Left ventricle myocardium inferior (tissue), 1 donor: ENCODE results near the gene FBXW8. TPM values are rescaled to one million over a fixed set of nuclear protein-coding genes. Genes with fewer than 3 reads are reported as not detected.
"Not testable (repeated sequence)": the region's sequence is repeated elsewhere in the genome, so short reads cannot be mapped to it uniquely, and the experiment has no call there.

Experiments
- DNase-seq: peaks from one replicate; pipeline ENCODE4 v3.0.0-alpha.2; 2020
- H3K27ac ChIP-seq: fragments of 200-600 bp; replicated peaks from 2 replicates; pipeline ENCODE4 v1.8.0; 2021
- H3K27me3 ChIP-seq: fragments of 200-600 bp; 2 replicates; pipeline ENCODE4 v1.8.0; 2021; ENCODE audit warnings: low read depth
- H3K36me3 ChIP-seq: fragments of 200-600 bp; 2 replicates; pipeline ENCODE4 v1.8.0; 2021
- H3K4me1 ChIP-seq: fragments of 200-600 bp; 2 replicates; pipeline ENCODE4 v1.8.0; 2021
- H3K4me3 ChIP-seq: fragments of 200-600 bp; 2 replicates; pipeline ENCODE4 v1.8.0; 2021; ENCODE audit warnings: mild to moderate bottlenecking, moderate library complexity
- H3K9me3 ChIP-seq: fragments of 200-600 bp; replicated peaks from 2 replicates; pipeline ENCODE4 v1.8.0; 2021
- CTCF ChIP-seq: fragments of 200-600 bp; IDR thresholded peaks from 2 replicates; pipeline ENCODE4 v1.8.0; 2021; ENCODE audit warnings: antibody characterized with exemption, mild to moderate bottlenecking, borderline replicate concordance
- intact Hi-C: fragments of 100-400 bp; cut with micrococcal nuclease; formaldehyde crosslinking; loops from one replicate; pipeline ENCODE4 v1.11.0; 2022
- total RNA-seq: library from RNA; stranded (reverse); fragmentation: NEBNext Ultra II Directional; extraction: Animal tissue kit (Norgen Biotek cat#: 25700); gene quantifications from one replicate; pipeline ENCODE4 v1.2.1, GENCODE V29; 2021
- donor health status: DM: no; HTN: yes; CAD: no; lungs with severe emphysema.

Gene FBXW8
- total RNA-seq, 1 donor from 2014 or later, result 8.5 TPM

- Histone ChIP-seq H3K4me1 (peaks cover 68% of the 10 kb centered on the region), H3K36me3 (no peaks in the 10 kb centered on the region), H3K27me3 (no peaks in the 10 kb centered on the region), H3K9me3 (no peaks in the 10 kb centered on the region), H3K27ac (peak overlapping the region; percentile 95), H3K4me3 (peak overlapping the region; percentile 36)
- no peak for DNase-seq
- TF ChIP-seq CTCF, result no peak
- intact Hi-C loops, result no loop called here
Observed at GRCh38 chr12:117052386-117053049, 141.8 kb downstream of the FBXW8 start.

- Histone ChIP-seq H3K9me3 (no peaks in the 10 kb centered on the region), H3K4me3 (peak overlapping the region; percentile 36), H3K27ac (peak overlapping the region; percentile 95), H3K36me3 (no peaks in the 10 kb centered on the region), H3K27me3 (no peaks in the 10 kb centered on the region), H3K4me1 (peaks cover 63% of the 10 kb centered on the region)
- no peak for TF ChIP-seq CTCF
- no peak for DNase-seq
- intact Hi-C loops, result no loop called here
Observed at GRCh38 chr12:117053050-117053400, 142.3 kb downstream of the FBXW8 start.

- H3K27ac ChIP-seq, result peak overlapping the region; percentile 95
- no peak for DNase-seq
- no peaks in the 10 kb centered on the region for H3K27me3 ChIP-seq
- intact Hi-C loops, result no loop called here
- no peak for TF ChIP-seq CTCF
- no peaks in the 10 kb centered on the region for H3K36me3 ChIP-seq
- no peaks in the 10 kb centered on the region for H3K9me3 ChIP-seq
- H3K4me1 ChIP-seq, result peaks cover 58% of the 10 kb centered on the region
- peak overlapping the region; percentile 36 for H3K4me3 ChIP-seq
Observed at GRCh38 chr12:117053597-117054201, 142.9 kb downstream of the FBXW8 start.

- peak overlapping the region; percentile 95 for H3K27ac ChIP-seq
- no peaks in the 10 kb centered on the region for H3K9me3 ChIP-seq
- TF ChIP-seq CTCF, result no peak
- H3K4me1 ChIP-seq, result peaks cover 58% of the 10 kb centered on the region
- H3K36me3 ChIP-seq, result no peaks in the 10 kb centered on the region
- intact Hi-C loops, result no loop called here
- no peaks in the 10 kb centered on the region for H3K27me3 ChIP-seq
- DNase-seq, result no peak
- no peak overlapping the region for H3K4me3 ChIP-seq
Observed at GRCh38 chr12:117054279-117054678, 143.5 kb downstream of the FBXW8 start.

GRCh38 chr12:117057626-117058025 lies 146.9 kb downstream of the FBXW8 start:
- peaks cover 49% of the 10 kb centered on the region for H3K4me1 ChIP-seq
- intact Hi-C loops, H3K27ac ChIP-seq, H3K27me3 ChIP-seq, H3K36me3 ChIP-seq, H3K9me3 ChIP-seq, DNase-seq, H3K4me3 ChIP-seq: not testable (repeated sequence)

GRCh38 chr12:117058442-117059072 lies 147.8 kb downstream of the FBXW8 start:
- peak overlapping the region; percentile 70 for H3K27ac ChIP-seq
- peaks cover 48% of the 10 kb centered on the region for H3K4me1 ChIP-seq
- no peaks in the 10 kb centered on the region for H3K36me3 ChIP-seq
- no peaks in the 10 kb centered on the region for H3K27me3 ChIP-seq
- DNase-seq, result no peak
- no peaks in the 10 kb centered on the region for H3K9me3 ChIP-seq
- H3K4me3 ChIP-seq, result no peak overlapping the region
- TF ChIP-seq CTCF, result no peak
- intact Hi-C loops, result no loop called here
